ENCODE measurements around the gene PRUNE2.

Gene PRUNE2

DNA sequence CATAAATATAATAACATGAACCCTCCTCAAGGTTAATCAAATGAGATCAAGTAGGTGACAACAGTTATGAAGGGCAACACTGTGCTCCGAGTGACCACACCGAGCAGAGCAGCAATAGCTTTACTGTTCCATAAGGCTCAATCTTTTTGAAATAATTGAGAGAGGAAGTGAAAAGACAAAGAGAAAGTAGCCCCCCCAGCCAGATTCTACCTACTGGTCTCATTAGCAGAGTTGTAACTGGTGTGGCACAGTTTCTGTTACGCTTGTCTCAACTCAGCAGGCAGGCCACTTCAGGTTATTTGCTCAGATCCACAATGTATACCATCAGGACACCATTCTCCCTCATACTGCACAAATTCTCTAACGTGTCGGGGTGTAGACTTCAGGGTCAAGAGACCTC is 14.0 kb downstream of the PRUNE2 start:
- Histone ChIP-seq H3K4me3 (replicated peaks; ENCODE audit: insufficient read depth, low read length) (no peak overlapping the region), H3K27ac (replicated peaks) (no peak overlapping the region), H3K27me3 (ENCODE audit: insufficient read depth, poor library complexity, severe bottlenecking) (peaks cover 6% of the 10 kb centered on the region)
- DNase-seq (ENCODE audit: low read depth in 1 of 2, low spot score in 1 of 2) = no peak
- TF ChIP-seq, protein P1, sequence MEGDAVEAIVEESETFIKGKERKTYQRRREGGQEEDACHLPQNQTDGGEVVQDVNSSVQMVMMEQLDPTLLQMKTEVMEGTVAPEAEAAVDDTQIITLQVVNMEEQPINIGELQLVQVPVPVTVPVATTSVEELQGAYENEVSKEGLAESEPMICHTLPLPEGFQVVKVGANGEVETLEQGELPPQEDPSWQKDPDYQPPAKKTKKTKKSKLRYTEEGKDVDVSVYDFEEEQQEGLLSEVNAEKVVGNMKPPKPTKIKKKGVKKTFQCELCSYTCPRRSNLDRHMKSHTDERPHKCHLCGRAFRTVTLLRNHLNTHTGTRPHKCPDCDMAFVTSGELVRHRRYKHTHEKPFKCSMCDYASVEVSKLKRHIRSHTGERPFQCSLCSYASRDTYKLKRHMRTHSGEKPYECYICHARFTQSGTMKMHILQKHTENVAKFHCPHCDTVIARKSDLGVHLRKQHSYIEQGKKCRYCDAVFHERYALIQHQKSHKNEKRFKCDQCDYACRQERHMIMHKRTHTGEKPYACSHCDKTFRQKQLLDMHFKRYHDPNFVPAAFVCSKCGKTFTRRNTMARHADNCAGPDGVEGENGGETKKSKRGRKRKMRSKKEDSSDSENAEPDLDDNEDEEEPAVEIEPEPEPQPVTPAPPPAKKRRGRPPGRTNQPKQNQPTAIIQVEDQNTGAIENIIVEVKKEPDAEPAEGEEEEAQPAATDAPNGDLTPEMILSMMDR (IDR thresholded peaks at IDR 0.05; ENCODE audit: insufficient read depth, low read length) = no peak
- TF ChIP-seq, protein P2, sequence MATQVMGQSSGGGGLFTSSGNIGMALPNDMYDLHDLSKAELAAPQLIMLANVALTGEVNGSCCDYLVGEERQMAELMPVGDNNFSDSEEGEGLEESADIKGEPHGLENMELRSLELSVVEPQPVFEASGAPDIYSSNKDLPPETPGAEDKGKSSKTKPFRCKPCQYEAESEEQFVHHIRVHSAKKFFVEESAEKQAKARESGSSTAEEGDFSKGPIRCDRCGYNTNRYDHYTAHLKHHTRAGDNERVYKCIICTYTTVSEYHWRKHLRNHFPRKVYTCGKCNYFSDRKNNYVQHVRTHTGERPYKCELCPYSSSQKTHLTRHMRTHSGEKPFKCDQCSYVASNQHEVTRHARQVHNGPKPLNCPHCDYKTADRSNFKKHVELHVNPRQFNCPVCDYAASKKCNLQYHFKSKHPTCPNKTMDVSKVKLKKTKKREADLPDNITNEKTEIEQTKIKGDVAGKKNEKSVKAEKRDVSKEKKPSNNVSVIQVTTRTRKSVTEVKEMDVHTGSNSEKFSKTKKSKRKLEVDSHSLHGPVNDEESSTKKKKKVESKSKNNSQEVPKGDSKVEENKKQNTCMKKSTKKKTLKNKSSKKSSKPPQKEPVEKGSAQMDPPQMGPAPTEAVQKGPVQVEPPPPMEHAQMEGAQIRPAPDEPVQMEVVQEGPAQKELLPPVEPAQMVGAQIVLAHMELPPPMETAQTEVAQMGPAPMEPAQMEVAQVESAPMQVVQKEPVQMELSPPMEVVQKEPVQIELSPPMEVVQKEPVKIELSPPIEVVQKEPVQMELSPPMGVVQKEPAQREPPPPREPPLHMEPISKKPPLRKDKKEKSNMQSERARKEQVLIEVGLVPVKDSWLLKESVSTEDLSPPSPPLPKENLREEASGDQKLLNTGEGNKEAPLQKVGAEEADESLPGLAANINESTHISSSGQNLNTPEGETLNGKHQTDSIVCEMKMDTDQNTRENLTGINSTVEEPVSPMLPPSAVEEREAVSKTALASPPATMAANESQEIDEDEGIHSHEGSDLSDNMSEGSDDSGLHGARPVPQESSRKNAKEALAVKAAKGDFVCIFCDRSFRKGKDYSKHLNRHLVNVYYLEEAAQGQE (IDR thresholded peaks at IDR 0.05; ENCODE audit: insufficient replicate concordance, low read depth) = no peak
- TF ChIP-seq SPI1 (IDR thresholded peaks at IDR 0.05; ENCODE audit: borderline replicate concordance, low read depth) = no peak
- TF ChIP-seq GABPA (IDR thresholded peaks at IDR 0.05; ENCODE audit: low read depth) = no peak
- no peak for TF ChIP-seq POLR2AphosphoS5 (IDR thresholded peaks at IDR 0.05; ENCODE audit: low read depth)

DNA sequence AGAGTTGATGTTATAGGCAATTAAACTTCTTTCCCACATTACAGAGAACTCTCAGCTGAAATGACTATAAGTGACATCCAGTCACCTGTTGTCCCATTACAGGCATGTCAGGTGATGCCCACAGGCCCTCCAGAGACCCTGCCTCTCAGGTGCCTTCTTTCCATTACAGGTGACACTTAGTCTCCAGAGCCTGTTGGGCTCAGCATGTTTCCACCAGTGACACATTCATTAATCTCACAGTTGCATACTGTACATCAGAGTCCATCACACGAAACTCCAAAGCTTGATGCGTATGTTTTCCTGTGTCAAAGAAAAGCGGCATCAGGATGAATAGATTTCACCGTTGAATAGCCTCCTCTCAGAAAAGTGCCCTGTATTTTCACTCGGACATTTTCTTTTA is 14.6 kb downstream of the PRUNE2 start:
- TF ChIP-seq, protein P1 (IDR thresholded peaks at IDR 0.05; ENCODE audit: insufficient read depth, low read length) = no peak
- TF ChIP-seq, protein P2 (IDR thresholded peaks at IDR 0.05; ENCODE audit: insufficient replicate concordance, low read depth) = no peak
- no peak for TF ChIP-seq POLR2AphosphoS5 (IDR thresholded peaks at IDR 0.05; ENCODE audit: low read depth)
- TF ChIP-seq SPI1 (IDR thresholded peaks at IDR 0.05; ENCODE audit: borderline replicate concordance, low read depth) = no peak
- TF ChIP-seq GABPA (IDR thresholded peaks at IDR 0.05; ENCODE audit: low read depth) = no peak
- Histone ChIP-seq H3K4me3 (replicated peaks; ENCODE audit: insufficient read depth, low read length) (no peak overlapping the region), H3K27me3 (ENCODE audit: insufficient read depth, poor library complexity, severe bottlenecking) (peaks cover 6% of the 10 kb centered on the region), H3K27ac (replicated peaks) (no peak overlapping the region)
- no peak for DNase-seq (ENCODE audit: low read depth in 1 of 2, low spot score in 1 of 2)

DNA sequence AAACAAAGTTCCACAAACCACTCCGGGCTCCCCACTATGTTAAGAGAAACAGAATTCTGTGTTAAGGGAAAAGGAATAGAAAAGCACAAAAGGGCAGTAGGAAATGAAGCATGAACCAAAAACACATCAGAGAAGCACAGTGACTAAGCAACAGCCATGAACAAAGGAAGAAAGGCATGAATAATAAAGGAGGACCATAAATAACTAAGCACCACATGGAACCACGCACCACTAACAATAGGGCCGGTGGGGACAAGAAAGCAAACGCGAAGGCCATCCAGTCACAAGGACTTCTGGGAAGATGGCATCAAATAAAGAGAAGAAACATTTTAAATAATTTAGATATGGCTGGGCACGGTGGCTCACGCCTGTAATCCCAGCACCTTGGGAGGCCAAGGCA is 18.0 kb downstream of the PRUNE2 start:
- Histone ChIP-seq H3K27me3 (ENCODE audit: insufficient read depth, poor library complexity, severe bottlenecking) (peaks cover 6% of the 10 kb centered on the region), H3K27ac (replicated peaks) (no peak overlapping the region), H3K4me3 (replicated peaks; ENCODE audit: insufficient read depth, low read length) (no peak overlapping the region)
- DNase-seq (ENCODE audit: low read depth in 1 of 2, low spot score in 1 of 2) = no peak
- TF ChIP-seq, protein P2 (IDR thresholded peaks at IDR 0.05; ENCODE audit: insufficient replicate concordance, low read depth) = no peak
- TF ChIP-seq GABPA (IDR thresholded peaks at IDR 0.05; ENCODE audit: low read depth) (no peak), POLR2AphosphoS5 (IDR thresholded peaks at IDR 0.05; ENCODE audit: low read depth) (no peak), SPI1 (IDR thresholded peaks at IDR 0.05; ENCODE audit: borderline replicate concordance, low read depth) (no peak)
- TF ChIP-seq, protein P1 (IDR thresholded peaks at IDR 0.05; ENCODE audit: insufficient read depth, low read length) = no peak

Measured in HL-60 (cell line).